ENCODE results near the gene DGKG. TPM values are rescaled to one million over a fixed set of nuclear protein-coding genes. Genes with fewer than 3 reads are reported as not detected.
A peak's percentile ranks its signal among the peaks of the same experiment; 100 is the strongest.

The DGKG gene
- total RNA-seq, 1 experiment from 2014 or later: 15.3 TPM

DNA sequence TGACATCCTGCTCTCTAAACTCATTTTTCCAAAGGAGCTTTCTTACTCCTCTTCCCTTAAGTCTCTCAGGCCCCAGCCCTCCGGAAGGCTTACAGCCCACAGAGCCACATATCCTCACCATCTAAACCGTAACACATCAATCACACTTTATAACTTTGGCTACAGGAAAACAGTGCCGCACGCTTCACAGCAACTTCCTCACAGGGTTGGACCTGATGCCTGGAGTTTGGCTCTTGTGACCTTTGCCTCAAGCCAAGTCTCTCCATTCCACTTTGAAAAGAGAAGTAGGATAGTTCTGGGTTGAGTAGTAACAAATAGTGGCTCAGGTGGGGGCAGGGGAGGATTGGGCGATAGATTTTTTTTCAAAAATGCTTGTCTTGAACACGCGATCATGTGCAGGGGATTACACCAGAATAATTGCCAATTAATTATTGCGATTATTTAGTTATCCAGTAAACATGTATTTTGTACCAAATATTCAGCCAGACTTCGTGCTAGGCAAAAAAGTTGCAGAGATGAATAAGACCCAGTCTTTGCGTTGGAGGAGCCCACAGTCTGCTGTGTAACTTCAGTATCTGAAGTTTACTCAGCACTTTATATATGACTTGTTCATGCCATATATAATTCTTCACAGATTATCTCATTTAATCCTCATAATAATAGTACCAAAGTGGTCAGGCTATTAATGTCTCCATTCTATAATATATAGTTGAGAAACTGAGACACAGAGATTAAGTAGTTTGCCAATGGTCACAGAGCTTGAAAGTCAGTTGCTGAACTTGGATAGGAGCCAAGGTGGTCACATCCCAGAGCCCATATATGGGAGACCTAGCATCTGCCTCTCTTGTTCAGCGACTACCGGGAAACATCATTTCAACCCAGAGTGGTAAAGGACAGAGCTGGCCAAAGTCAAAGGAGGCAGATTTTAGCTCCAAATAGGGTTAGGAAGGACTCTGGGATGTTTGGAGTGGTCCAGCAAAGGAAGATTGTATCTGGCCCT is 250.8 kb downstream of the DGKG start:
- no peak for DNase-seq (ENCODE audit: low read depth)

DNA sequence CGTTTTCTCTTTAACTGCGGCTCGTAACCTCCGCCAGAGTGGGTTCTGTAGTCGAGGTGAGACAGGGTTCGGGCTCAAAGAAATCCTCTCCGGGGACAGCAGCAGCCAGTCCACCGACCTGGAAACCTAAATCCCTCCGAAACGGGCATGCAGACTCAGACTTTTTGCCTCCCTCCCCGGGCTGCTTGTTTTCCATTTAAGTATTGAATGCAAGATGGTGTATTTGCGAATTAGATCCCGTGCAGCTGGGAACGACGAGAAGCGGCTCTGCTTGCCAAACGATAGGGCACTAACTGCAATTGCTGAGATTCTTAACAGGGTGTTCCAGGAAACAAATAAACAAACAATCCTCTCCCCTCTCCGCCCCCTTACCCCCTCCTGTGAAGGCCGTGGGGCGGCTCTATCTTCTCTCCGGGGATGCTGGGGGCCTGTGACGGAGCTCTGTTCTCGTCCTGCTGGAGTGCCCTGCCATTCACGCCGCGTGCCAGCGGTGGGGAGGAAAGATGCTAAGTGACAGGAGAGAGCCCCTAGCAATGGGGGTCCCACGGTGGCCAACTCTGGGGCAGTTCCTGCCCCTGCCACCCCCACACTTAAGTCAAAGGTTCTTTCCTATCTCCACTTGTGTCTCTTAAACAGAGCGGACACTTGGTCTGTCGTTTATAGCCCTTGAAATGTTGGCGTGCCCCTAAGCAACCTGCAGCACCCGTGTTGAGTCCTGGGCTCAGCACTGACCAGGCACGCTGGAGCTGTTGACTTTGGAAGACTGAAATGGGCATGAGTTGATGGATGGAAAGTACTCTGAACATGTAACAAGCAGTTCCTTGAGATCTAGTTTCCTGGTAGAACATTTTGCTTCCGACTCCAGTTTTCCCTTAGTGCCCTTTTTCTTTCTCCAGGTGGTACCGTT is 251.9 kb downstream of the DGKG start:
- DNase-seq (ENCODE audit: low read depth): peak; percentile 35

DNA sequence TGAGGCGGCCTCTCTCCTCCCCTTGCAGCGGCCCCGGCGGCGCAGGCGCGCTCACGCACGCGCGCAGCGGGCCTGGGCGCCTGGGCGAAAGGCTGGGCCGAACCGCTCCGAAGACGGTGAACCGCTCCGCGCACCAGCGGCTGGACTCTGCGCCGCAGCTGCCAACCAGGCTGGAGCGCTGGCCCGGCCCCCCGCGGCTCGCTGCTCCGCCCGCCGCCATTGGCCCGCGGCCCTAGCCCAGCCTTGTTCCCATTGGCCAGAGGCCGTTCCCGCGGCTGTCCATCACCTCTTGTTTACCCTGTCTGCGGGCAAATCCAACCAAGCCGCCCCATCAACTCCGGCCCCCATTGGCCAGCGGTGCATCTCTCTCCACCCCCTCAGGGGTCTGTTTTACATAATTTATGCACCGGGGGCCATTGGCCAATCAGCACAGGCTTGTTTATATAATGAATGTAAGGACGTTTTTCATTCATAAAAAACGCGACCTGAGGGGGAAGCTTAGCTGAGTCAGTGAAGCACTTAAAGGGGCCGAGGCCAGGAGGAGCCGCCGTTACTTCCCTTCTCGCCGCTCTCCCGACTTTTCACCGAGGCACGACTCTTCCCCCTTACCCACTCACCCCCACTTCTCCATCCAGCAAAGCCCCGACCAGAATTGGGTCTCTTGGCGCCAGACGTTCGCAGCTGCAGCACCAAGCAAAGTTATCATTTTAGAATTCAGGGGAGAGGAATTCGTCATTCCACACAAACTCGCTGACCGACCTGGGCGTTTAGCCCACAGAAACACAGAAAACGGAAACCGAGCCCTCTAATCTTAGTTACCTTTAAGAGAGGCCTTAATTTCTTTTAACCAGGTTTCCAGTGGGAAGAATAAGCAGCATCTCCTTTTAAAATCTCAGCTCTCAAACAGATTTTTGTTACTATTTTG is 252.8 kb downstream of the DGKG start, which contains the start of gene ETV5:
TSS of gene ETV5 (minus strand) at position 149 of the 925 bp plus-strand sequence. CDS start 3,221 bp downstream, outside the sequence.
- peak; percentile 100 for DNase-seq (ENCODE audit: low read depth)

DNA sequence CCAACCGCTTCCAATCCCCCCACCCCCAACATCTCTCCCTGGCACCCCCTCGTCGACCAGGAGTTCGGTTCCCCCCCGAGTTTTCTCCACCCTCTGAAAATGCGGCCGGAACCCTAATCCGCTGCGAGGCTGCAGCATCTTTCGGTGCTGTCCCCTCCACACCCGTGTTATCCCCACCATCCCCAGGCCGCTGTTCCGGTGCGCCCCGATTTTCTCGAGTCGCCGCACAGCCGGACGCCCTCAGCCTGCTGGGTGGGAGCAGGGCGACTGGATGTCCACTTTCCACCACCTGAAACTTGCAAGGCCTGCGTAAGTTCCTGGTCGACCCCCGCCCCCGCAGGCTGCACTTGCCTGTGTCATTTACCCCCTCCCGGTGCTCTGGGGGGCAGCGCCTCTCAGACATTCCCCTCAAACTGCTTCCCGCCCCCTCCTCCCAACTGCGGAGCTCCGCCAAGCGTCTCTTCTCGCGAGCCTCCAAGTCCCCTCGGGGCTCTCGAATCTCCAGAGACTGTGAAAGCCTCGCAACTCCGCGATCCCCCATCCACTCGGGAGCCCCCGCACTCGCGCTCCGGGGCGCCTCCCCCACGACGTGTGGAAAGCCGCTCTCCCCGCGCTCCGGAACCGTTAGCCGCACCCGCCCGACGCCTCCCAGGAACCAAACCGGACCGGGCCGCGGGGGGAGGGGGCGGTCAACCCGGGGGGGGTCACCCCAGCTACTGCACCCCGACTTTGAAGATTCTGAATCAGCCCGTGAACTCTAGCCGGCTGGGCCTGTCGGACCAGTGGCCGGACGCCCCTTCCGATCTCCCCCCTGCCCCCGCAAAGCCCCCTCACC is 253.7 kb downstream of the DGKG start:
- DNase-seq (ENCODE audit: low read depth): peak; percentile 73

DNA sequence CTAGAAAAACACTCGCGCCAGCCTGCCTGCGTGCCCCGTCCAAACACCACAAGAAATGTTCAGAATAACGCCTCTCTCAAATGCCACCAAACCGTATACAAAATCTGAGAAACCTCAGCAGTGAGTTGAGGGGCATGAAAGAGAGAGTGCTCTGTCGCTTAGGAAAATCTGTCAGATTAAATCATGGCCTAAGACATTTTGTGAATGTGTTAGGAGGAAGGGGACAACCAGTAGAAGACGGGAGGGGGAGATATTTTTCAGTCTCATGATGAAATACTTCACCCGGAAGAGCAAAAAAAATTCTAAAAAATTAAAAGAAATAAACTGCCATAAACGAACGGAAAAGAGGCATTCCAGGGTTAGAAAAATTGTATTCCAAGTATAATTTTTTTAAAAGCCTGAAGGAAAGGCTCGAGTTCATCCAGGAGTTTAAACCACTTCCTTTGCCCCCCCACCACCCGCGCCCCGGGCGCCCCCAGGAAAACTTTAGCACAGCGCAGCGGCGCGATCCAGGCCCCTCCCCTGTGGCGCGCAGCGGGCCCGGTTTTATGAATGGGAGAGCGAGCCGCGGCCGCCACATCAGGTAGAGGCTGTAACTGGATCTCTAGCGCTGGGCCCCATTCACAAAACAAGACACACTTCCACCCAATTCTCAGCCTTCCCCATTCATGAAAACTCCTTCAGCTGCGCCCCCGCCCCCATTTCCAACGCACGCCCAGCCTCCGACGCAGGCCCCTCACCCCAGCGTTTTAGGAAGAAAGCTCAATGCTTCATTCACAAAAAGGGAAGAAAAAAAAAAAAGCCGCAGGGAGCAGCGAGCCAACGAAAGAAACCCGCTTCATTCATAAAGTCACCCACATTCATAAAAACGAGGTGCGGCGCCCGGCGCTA is 254.6 kb downstream of the DGKG start:
- DNase-seq (ENCODE audit: low read depth): peak; percentile 74

DNA sequence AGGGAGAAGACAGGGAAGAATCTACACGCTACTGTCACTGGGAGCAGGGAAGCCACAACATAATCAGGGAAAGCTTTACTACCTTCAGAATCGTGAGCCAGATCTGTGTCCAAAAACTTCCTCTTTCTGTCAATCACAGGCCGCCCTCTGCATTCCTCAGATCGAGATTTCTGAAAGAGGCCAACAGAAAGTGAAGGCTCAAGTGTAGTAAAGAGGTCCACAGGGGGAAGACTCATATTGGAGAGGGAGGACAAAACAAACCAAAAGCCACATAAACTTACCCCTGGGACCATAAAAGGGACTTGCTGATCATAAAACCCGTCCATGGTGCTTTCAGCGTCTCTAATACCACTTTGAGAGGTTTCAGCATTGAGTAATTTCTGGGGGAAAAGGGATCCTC is 256.5 kb downstream of the DGKG start:
- no peak for DNase-seq (ENCODE audit: low read depth)

DNA sequence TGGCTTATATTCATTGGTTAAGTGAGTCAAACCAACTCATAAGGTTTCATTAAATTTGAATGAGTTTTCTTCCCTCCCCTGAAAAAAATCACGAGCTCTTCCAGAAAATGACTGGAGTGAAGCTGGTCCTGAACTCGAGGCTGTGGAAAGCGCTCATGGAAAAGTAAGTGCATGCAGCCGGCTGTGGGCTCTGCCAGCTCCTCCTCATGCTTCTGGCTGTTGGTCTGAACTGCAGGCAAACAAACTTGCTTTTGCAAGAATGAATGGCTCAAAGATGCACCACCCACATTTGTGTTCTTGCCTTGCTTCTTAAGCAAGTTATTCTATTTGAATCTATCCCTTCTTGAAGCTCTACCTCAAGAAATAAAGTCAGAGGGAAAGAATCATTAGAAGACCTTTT is 259.3 kb downstream of the DGKG start:
- no peak for DNase-seq (ENCODE audit: low read depth)

DNA sequence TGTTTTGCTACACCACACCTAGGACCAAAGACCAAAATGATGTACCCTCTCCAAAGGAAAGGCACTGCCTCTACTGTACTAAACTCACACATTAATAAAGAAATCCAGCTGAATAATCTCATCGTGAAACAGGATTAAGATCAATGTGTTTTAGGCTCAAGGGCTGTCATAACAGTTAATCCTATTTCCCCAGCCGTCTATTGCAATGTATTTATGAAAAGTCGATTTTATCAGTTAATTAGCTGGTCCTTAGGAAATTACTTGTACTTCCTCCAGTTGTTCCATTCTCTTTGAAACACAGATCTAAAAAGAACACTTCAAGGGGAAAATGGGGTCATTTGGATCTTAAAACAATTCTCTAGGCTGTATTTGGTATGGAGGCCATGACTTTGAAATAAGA is 261.6 kb downstream of the DGKG start:
- DNase-seq (ENCODE audit: low read depth): no peak

DNA sequence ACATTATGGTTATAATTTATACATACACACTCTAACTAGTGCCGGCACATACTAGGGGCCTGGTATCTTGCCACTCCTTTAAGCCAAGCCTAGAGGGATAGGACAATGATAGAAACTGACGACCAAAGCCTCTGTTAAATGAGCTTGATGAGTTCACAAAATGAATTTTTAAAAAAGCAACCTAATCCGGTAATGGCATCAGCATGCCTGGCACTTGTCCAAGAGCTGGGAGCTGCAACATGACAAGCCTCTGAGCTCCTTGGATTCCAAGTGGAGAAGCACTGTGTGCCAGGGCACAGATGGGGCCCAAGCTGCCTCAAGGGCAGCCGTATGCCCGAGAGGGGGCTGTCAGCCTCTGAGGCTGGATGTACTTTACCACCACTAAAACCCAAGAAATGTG is 262.9 kb downstream of the DGKG start:
- peak; percentile 85 for DNase-seq (ENCODE audit: low read depth)

DNA sequence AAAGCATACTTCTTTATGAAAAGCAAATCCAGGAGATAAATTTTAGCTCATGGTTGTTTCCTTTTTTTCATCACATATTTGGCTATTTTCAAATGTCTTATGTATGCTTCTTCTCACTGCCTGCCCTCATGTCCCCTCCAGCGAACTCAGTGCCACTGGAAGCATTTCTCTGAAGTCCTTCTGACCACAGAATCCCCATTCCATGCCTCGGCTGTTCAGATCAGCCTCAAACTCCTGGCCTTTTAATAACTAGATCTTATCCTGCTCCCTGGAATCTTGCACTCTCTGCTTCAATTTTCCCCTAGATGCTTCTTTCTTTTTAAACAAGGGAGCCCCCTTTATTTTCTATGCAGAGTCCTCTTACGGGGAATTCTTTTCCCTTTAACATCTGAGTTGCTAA is 263.3 kb downstream of the DGKG start:
- DNase-seq (ENCODE audit: low read depth): peak; percentile 40

DNA sequence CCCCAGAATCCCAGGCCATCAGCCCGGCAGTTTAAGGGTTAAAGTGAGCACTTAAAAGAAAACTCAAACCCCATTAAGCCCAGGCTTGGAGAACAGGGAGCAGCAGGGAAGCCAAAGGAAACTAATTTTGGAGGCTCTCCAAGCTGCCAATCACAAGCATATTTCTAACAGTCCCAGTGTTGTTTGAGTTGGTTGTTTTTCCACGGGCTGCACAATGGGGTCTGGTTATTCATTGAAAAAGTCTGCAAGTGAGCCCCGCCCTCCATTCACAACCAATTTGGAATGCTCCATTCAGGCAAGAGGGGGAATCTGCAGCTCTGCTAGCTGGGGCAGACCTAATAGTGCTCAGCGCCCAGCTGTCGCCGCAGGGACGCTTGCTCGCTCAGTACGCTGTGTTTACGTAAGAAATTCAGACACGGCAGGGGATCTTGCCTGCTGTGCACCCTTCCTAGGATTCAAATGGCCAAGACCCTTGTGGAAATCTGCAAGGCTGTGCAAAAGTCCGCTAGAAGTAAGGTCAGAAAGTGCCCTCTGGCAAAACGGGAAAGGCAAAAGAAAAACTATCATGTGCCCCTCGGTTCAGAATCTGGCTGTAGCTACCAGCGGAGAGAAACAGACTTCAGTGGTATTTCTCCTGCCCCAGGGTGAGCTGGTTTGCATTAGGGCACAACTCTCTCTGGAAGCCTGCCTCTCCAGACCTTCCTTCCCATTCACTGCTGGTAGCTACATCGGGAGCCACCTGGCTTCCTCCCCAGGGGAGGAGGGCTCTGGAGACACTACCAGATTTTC is 264.2 kb downstream of the DGKG start:
- peak; percentile 89 for DNase-seq (ENCODE audit: low read depth)

DNA sequence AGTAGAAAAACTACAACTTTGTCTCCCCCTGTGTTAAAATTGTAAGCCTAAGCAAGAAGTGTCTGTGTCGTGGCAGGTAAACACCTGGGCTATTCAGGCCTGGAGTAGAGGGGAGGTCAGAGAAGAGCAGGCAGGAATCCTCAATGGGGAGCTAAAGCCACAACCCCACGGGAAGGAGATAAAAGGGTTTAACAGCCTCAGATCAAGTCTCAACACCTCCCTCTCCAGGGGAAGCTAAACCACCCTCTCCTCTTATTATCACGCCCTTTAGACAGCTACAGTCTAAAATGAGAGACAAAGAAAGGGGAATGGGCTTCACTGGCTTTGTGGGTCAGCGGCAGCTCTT is 264.7 kb downstream of the DGKG start:
- no peak for DNase-seq (ENCODE audit: low read depth)

Other genes with a start within 250 kb of the DGKG start
- 0.49 and 1.1 TPM in 2 replicates for gene CRYGS, start 182.1 kb upstream of the DGKG start, total RNA-seq (2014; rRNA removed; shearing (Covaris generic))
- gene TBCCD1, start 205.1 kb upstream of the DGKG start, total RNA-seq (2014; rRNA removed; shearing (Covaris generic)): 18.1 and 22.6 TPM in 2 replicates
- 80.0 and 94.7 TPM in 2 replicates for gene DNAJB11, start 208.5 kb upstream of the DGKG start, total RNA-seq (2014; rRNA removed; shearing (Covaris generic))

Data from RPMI7951 (cell line).